HEK293 (cell line): ENCODE data around the gene SCFD2.
A peak's percentile ranks its signal among the peaks of the same experiment; 100 is the strongest.

Source experiments
- CTCF ChIA-PET: fragments of 350-600 bp; formaldehyde crosslinking; extraction: SDS; loops from one replicate; lab custom pipeline; 2021; ENCODE audit warnings: antibody characterized with exemption; lab: Yijun Ruan, JAX
- POLR2A ChIA-PET: fragments of 300-600 bp; formaldehyde crosslinking; extraction: SDS; loops from one replicate; lab custom pipeline; 2020; ENCODE audit warnings: antibody characterized with exemption, inconsistent platforms; lab: Yijun Ruan, JAX
- H3K27ac ChIP-seq: fragments of 200-500 bp; sonication (Bioruptor generic); 2 replicates; pipeline ENCODE4 v1.5.1; 2014; ENCODE audit warnings: low read depth, low read length, control low read depth, inconsistent platforms; ENCODE audit errors: extremely low read depth
- H3K36me3 ChIP-seq, 2 experiments: fragments of 200-500 bp in 1 of 2; sonication (Bioruptor generic) in 1 of 2; 1 replicate in 1 of 2; 2 replicates in 1 of 2; pipeline ENCODE4 v1.5.1; 2014 to 2017; ENCODE audit warnings: inconsistent platforms in 2 of 2, low read length in 2 of 2; ENCODE audit not compliant: control insufficient read depth in 2 of 2, insufficient read depth in 1 of 2
- H3K4me1 ChIP-seq: fragments of 200-500 bp; sonication (Bioruptor generic); 2 replicates; pipeline ENCODE4 v1.5.1; 2014; ENCODE audit warnings: mild to moderate bottlenecking, low read length, inconsistent platforms; ENCODE audit not compliant: control insufficient read depth, insufficient read depth
- H3K4me3 ChIP-seq: 2 replicates; pipeline ENCODE4 v1.5.1; 2011; ENCODE audit warnings: low read depth, mild to moderate bottlenecking, control low read depth, low read length, moderate library complexity
- H3K9me3 ChIP-seq: fragments of 200-500 bp; sonication (Bioruptor generic); 2 replicates; pipeline ENCODE4 v1.5.1; 2014; ENCODE audit warnings: low read depth, low read length, inconsistent platforms; ENCODE audit not compliant: control insufficient read depth, insufficient read depth
- AEBP2 ChIP-seq: fragments of 450-650 bp; formaldehyde crosslinking; IDR thresholded peaks from 2 replicates; pipeline ENCODE4 v1.5.1; 2016; ENCODE audit warnings: missing biosample characterization, missing genetic modification characterization, borderline replicate concordance
- FEZF1 ChIP-seq: fragments of 450-650 bp; formaldehyde crosslinking; IDR thresholded peaks from 2 replicates; pipeline ENCODE4 v1.5.1; 2016; ENCODE audit warnings: missing biosample characterization, missing genetic modification characterization
- GLIS1 ChIP-seq: fragments of 450-650 bp; formaldehyde crosslinking; IDR thresholded peaks from 2 replicates; pipeline ENCODE4 v1.5.1; 2016; ENCODE audit warnings: missing biosample characterization, missing genetic modification characterization
- REPIN1 ChIP-seq: fragments of 450-650 bp; formaldehyde crosslinking; IDR thresholded peaks from 2 replicates; pipeline ENCODE4 v1.5.1; 2017; ENCODE audit warnings: missing biosample characterization, missing genetic modification characterization, low read depth
- SALL2 ChIP-seq: fragments of 450-650 bp; formaldehyde crosslinking; IDR thresholded peaks from 2 replicates; pipeline ENCODE4 v1.5.0; 2017; ENCODE audit warnings: missing biosample characterization, mild to moderate bottlenecking, missing genetic modification characterization, borderline replicate concordance
- ZBTB8A ChIP-seq: fragments of 450-650 bp; formaldehyde crosslinking; IDR thresholded peaks from 2 replicates; pipeline ENCODE4 v1.5.1; 2016; ENCODE audit warnings: missing biosample characterization, missing genetic modification characterization
- ZFHX2 ChIP-seq: fragments of 450-650 bp; formaldehyde crosslinking; conservative IDR thresholded peaks from 2 replicates; pipeline ENCODE4 v1.5.1; 2016; ENCODE audit warnings: missing biosample characterization, missing genetic modification characterization
- ZNF138 ChIP-seq: fragments of 450-650 bp; formaldehyde crosslinking; IDR thresholded peaks from 2 replicates; pipeline ENCODE4 v1.5.1; 2016; ENCODE audit warnings: missing biosample characterization, missing genetic modification characterization, borderline replicate concordance
- ZNF174 ChIP-seq: fragments of 450-650 bp; formaldehyde crosslinking; IDR thresholded peaks from 2 replicates; pipeline ENCODE4 v1.5.0; 2017; ENCODE audit warnings: missing biosample characterization, mild to moderate bottlenecking, missing genetic modification characterization
- ZNF175 ChIP-seq: fragments of 450-650 bp; formaldehyde crosslinking; IDR thresholded peaks from 2 replicates; pipeline ENCODE4 v1.5.1; 2016; ENCODE audit warnings: missing biosample characterization, missing genetic modification characterization
- ZNF341 ChIP-seq: fragments of 450-650 bp; formaldehyde crosslinking; IDR thresholded peaks from 2 replicates; pipeline ENCODE4; 2016; ENCODE audit warnings: low read depth, missing biosample characterization, missing genetic modification characterization
- ZNF362 ChIP-seq: fragments of 450-650 bp; formaldehyde crosslinking; IDR thresholded peaks from 2 replicates; pipeline ENCODE4 v1.5.1; 2016; ENCODE audit warnings: missing biosample characterization, missing genetic modification characterization
- ZNF510 ChIP-seq: fragments of 450-650 bp; formaldehyde crosslinking; IDR thresholded peaks from 2 replicates; pipeline ENCODE4 v1.5.1; 2018; ENCODE audit warnings: mild to moderate bottlenecking, missing genetic modification characterization, missing biosample characterization; ENCODE audit not compliant: insufficient replicate concordance
- ZNF513 ChIP-seq: fragments of 450-650 bp; IDR thresholded peaks from 2 replicates; pipeline ENCODE4 v1.5.1; 2018; ENCODE audit warnings: missing biosample characterization, missing genetic modification characterization
- ZNF530 ChIP-seq: fragments of 450-650 bp; formaldehyde crosslinking; IDR thresholded peaks from 2 replicates; pipeline ENCODE4 v1.5.1; 2016; ENCODE audit warnings: low read depth, missing biosample characterization, missing genetic modification characterization
- ZNF548 ChIP-seq: fragments of 450-650 bp; formaldehyde crosslinking; IDR thresholded peaks from 2 replicates; pipeline ENCODE4 v1.5.1; 2016; ENCODE audit warnings: missing biosample characterization, missing genetic modification characterization
- ZNF561 ChIP-seq: fragments of 450-650 bp; IDR thresholded peaks from 2 replicates; pipeline ENCODE4 v1.5.1; 2018; ENCODE audit warnings: missing biosample characterization, missing genetic modification characterization, borderline replicate concordance
- ZNF600 ChIP-seq: fragments of 450-650 bp; formaldehyde crosslinking; IDR thresholded peaks from 2 replicates; pipeline ENCODE4 v1.5.1; 2016; ENCODE audit warnings: missing biosample characterization, missing genetic modification characterization
- ZNF654 ChIP-seq: fragments of 450-650 bp; formaldehyde crosslinking; IDR thresholded peaks from 2 replicates; pipeline ENCODE4 v1.5.1; 2016; ENCODE audit warnings: low read depth, missing biosample characterization, missing genetic modification characterization
- ZNF843 ChIP-seq: fragments of 450-650 bp; formaldehyde crosslinking; IDR thresholded peaks from 2 replicates; pipeline ENCODE4 v1.5.1; 2016; ENCODE audit warnings: missing biosample characterization, missing genetic modification characterization
- TF ChIP-seq, protein P1 (sequence below): fragments of 450-650 bp; formaldehyde crosslinking; IDR thresholded peaks from 2 replicates; pipeline ENCODE4 v1.5.1; 2016; ENCODE audit warnings: missing biosample characterization, missing genetic modification characterization
- TF ChIP-seq, protein P2 (sequence below): fragments of 450-650 bp; IDR thresholded peaks from 2 replicates; pipeline ENCODE4 v1.5.1; 2018; ENCODE audit warnings: missing biosample characterization, mild to moderate bottlenecking, missing genetic modification characterization

SCFD2 gene

DNA sequence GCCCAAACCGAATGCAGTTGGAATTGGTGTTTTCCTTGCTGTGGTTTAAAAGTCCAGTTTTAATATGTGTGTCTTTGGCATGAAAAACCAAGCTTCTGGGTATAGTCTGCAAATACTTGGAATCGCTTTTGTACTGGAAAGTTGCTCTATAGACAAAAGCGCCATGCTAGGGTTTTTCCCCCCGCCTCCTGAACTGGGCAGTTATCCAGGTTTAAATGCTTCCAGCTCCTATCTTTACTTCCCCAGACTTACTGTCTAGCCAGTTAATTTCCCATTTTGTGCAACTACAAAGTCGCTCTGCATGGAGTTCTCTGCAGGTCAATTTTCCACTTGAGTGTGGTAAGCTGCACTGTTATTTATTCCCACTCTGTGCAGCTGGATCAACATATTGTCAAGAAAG is 501.1 kb downstream of the SCFD2 start (continued):
- TF ChIP-seq, protein P1, sequence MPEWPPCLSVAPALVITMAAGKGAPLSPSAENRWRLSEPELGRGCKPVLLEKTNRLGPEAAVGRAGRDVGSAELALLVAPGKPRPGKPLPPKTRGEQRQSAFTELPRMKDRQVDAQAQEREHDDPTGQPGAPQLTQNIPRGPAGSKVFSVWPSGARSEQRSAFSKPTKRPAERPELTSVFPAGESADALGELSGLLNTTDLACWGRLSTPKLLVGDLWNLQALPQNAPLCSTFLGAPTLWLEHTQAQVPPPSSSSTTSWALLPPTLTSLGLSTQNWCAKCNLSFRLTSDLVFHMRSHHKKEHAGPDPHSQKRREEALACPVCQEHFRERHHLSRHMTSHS (tag by site-specific recombination), result no peak
- no peak for TF ChIP-seq ZNF175 (tag by site-specific recombination)
- no peak for TF ChIP-seq ZNF548 (tag by site-specific recombination)
- TF ChIP-seq ZBTB8A (tag by site-specific recombination), result no peak
- TF ChIP-seq ZNF174 (tag by site-specific recombination), result no peak
- TF ChIP-seq ZNF654 (tag by site-specific recombination), result no peak
- no peak for TF ChIP-seq SALL2
- TF ChIP-seq FEZF1 (tag by site-specific recombination), result peak; percentile 16; the same call in 1 of the 2 replicates
- TF ChIP-seq ZNF513 (tag by site-specific recombination), result no peak
- TF ChIP-seq, protein P2, sequence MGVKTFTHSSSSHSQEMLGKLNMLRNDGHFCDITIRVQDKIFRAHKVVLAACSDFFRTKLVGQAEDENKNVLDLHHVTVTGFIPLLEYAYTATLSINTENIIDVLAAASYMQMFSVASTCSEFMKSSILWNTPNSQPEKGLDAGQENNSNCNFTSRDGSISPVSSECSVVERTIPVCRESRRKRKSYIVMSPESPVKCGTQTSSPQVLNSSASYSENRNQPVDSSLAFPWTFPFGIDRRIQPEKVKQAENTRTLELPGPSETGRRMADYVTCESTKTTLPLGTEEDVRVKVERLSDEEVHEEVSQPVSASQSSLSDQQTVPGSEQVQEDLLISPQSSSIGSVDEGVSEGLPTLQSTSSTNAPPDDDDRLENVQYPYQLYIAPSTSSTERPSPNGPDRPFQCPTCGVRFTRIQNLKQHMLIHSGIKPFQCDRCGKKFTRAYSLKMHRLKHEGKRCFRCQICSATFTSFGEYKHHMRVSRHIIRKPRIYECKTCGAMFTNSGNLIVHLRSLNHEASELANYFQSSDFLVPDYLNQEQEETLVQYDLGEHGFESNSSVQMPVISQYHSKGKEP (tag by site-specific recombination), result 0 out of 2 replicates have a peak, but pooled peaks have one; percentile 36
- TF ChIP-seq GLIS1 (tag by site-specific recombination), result no peak
- no peak for TF ChIP-seq ZNF600 (tag by site-specific recombination)
- no peak for TF ChIP-seq ZNF362
- TF ChIP-seq ZNF138, result no peak
- no peak for TF ChIP-seq ZNF530 (tag by site-specific recombination)

DNA sequence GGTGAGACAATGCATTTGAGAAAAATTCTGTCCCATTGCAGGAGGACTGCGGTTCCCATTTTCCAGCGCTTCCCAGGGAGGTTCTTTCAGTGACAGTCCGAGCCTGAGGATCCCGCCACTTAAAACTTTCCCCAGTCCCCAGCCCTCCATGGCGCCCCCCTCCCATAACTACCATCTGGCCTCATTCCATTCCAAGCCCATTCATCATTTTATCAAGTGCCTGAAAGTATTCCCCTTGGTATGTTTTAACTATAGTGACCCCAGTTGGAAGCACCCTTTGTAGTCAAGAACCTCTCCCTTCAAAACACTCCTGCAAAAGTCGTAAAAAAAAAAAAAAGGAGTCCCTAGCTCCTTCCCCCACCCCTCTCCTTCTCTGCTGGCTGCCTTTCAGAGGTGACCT is 502.5 kb downstream of the SCFD2 start:
- no peaks in the 10 kb centered on the region for H3K4me1 ChIP-seq
- H3K4me3 ChIP-seq, result no peak overlapping the region
- peaks cover 0 to 35% of the 10 kb centered on the region in 2 experiments; a peak in 1 of 3 replicates for H3K36me3 ChIP-seq
- CTCF ChIA-PET, result interaction anchor here (1.0 kb wide), 1 partner anchor 20 kb away, joined by 4 read pairs; no protein-coding TSS in a partner anchor
- H3K27ac ChIP-seq, result no peak overlapping the region
- no peaks in the 10 kb centered on the region for H3K9me3 ChIP-seq
- TF ChIP-seq REPIN1 (tag by site-specific recombination) (no peak), ZNF843 (tag by site-specific recombination) (no peak)
- POLR2A ChIA-PET, result interaction anchor here (1.4 kb wide), 1 partner anchor 151 kb away, joined by 4 read pairs; no protein-coding TSS in a partner anchor

DNA sequence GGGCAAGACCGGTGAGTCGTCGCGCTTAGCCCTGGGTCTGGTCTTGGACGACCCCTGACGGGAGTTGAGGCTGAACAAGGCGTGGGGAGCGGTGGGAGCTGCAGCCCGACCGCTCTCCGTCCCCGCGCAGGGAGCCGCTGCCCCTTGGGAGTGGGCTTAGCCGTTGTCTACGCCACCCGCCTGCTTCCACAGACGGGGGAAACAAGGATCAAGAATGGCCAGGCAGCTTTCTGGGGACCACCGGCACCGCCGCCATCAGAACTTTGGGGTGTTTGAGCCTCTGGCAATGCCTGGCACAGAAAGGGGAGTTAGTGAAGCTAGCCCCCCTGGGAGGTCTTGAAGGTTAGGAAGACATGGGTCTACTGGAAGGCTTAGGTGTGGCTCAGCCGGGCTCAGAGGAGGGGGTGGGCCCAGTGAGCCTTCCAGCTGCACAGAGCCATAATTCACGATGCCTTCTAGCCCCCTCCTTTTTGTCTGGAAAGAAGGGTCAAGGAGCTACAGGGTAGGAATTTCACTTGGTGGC is 503.2 kb downstream of the SCFD2 start:
- H3K27ac ChIP-seq, result peak overlapping the region; percentile 60; the same call in 1 of the 2 replicates
- CTCF ChIA-PET, result no interaction called here

More for the DNA sequence above, 503.2 kb downstream of the SCFD2 start:
- TF ChIP-seq ZNF341 (tag by site-specific recombination) (no peak), ZNF510 (no peak), AEBP2 (tag by site-specific recombination) (no peak), ZNF561 (tag by site-specific recombination) (no peak), ZFHX2 (peak; percentile 63)
- TF ChIP-seq, all 188 proteins: peak for 1
- H3K4me1 ChIP-seq, result no peaks in the 10 kb centered on the region
- no peaks in the 10 kb centered on the region for H3K9me3 ChIP-seq
- peak overlapping the region; percentile 40 for H3K4me3 ChIP-seq
- POLR2A ChIA-PET, result interaction anchor here (1.4 kb wide), 1 partner anchor 151 kb away, joined by 4 read pairs; no protein-coding TSS in a partner anchor
- peaks cover 0 to 35% of the 10 kb centered on the region in 2 experiments; a peak in 1 of 3 replicates for H3K36me3 ChIP-seq
